SK-N-DZ (cell line): ENCODE results near the gene SLC25A23.

Source experiments
- DNase-seq: peaks from one replicate; pipeline ENCODE4 v3.0.0-alpha.2; 2015; ENCODE audit warnings: low spot score

Gene SLC25A23

GRCh38 chr19:6481541-6482342 is 22.1 kb upstream of the SLC25A23 start, which contains the start of gene DENND1C:
Gene DENND1C, minus strand, starts transcription at chr19:6481787. Its CDS starts 92 bp downstream, at chr19:6481695.
- DNase-seq = peak; percentile 33

DNA sequence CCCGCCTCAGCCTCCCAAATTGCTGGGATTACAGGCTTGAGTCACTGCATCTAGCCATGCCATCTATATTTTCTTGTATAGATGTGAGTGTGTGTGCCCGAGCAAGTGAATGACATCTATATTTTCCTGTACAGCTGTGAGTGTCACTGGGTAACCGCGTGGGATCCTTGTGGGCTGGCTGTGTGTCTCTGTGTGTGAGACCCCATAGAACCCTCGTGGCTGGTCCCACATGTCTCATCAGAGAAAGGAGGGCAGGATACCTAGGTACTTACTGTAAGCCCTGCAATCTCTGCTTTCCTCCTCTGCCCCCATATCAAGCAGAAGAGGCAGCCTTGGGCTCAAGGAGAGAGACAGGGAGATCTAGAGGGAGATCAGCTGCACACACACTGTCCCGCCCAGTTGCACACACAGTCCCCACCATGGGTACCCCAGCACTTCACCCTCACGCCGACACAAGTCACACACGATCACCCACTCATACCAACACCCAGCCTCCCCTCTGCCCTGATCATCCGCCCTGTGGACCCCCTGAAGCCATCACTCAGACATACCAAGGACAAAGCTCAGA is 21.3 kb upstream of the SLC25A23 start:
- DNase-seq = no peak

- DNase-seq = no peak
Observed at GRCh38 chr19:6479836-6480398, 20.3 kb upstream of the SLC25A23 start.

GRCh38 chr19:6478815-6479214 is 19.2 kb upstream of the SLC25A23 start:
- DNase-seq = no peak

GRCh38 chr19:6476896-6477431 is 17.4 kb upstream of the SLC25A23 start:
- DNase-seq = no peak

- DNase-seq = peak; percentile 63
Observed at GRCh38 chr19:6476155-6476895, 16.7 kb upstream of the SLC25A23 start.

DNA sequence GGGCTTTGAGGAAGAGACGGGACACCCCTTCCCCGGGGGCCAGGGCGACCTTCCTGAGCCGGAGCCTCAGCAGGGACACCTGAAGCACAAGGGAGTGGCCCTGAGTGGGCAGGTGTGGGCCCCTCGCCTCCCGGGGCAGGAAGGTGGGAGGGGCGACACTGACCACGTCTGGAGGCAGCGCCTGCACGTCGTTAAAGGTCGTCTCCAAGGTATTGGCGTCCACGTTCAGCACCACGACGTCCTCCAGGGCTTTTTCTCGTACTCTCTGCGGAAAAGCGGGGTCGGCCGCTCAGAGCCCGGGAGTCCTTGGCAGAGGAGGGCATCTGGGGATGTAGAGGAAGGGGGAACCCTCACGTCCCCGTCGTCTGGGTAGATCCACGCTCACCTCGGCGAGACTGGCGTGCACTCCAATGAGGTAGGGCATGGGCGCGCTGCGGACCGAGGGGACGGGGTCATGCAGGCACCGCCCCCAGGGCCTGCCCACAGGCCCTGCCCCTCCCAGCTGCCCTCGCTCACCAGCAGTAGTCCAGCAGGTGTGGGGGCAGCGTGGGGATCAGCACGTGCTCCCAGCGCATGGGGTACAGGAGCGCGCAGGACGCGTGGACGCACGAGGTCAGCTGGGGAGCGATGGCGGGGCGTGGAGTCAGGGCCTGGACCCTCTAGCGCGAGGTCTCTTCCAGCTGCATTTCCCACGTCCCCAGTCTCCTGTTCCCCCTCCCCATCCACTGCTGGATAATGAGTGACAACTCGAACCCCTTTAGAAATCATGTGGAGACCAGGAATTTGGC is 15.9 kb upstream of the SLC25A23 start:
- no peak for DNase-seq

DNA sequence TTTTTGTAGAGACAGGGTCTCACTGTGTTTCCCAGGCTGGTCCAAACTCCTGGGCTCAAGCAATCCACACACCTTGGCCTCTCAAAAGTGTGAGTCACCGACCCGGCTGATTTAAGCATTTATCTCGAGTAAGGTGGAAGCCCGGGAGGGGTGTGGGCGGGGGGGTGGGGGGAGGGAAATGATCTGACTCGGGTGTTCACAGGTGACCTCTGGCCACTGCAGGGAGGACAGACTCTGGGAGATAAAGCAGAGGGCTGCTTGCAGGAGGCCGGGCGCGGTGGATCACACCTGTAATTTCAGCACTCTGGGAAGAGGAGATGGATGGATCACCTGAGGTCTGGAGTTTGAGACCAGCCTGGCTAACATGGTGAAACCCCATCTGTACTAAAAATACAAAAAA is 14.1 kb upstream of the SLC25A23 start:
- no peak for DNase-seq

- DNase-seq = no peak
Observed at GRCh38 chr19:6472713-6473112, 13.1 kb upstream of the SLC25A23 start.

GRCh38 chr19:6471076-6471475 is 11.5 kb upstream of the SLC25A23 start:
- DNase-seq = no peak

- DNase-seq = no peak
Observed at GRCh38 chr19:6470173-6470572, 10.6 kb upstream of the SLC25A23 start.

DNA sequence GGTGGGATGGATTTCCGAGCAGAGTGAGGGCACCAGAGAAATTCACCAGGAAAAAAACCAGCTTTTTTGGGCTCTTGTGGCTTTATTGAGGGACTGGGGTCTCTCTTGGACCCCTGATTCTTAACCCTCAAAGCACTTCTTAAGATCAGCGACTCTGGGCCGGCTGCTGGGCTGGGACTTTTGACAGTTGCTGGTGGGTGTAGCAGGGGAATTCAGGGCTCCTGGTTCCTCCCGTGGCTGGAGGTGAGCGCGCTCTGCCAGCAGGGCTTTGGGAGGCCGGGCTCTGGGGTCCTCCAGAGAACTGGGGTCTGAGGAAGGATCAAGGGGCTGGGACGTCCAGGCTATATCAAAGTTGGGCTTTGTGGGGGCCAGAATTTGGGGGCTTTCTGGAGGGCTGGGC is 7.8 kb upstream of the SLC25A23 start:
- DNase-seq = no peak

DNA sequence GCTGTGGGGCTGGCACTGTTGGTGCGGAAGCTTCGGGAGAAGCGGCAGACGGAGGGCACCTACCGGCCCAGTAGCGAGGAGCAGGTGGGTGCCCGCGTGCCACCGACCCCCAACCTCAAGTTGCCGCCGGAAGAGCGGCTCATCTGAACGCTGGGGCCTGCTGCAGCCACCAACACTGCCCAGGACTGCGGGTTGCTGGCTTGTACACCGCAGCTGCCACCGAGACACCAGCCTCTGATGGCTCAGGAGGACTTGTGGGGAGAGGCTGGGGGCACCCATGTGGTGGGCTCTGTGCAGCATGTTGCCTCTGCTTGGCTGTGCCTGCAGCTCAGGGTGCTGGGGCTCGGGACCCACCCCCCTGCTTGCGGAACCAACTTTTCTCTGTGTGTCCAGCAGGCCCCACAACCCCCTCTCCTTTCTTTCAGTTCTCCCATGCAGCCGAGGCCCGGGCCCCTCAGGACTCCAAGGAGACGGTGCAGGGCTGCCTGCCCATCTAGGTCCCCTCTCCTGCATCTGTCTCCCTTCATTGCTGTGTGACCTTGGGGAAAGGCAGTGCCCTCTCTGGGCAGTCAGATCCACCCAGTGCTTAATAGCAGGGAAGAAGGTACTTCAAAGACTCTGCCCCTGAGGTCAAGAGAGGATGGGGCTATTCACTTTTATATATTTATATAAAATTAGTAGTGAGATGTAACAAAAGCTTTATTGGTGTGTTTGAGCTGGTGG is 7.1 kb upstream of the SLC25A23 start:
- no peak for DNase-seq

- no peak for DNase-seq
Observed at GRCh38 chr19:6465663-6466062, 6.1 kb upstream of the SLC25A23 start.

GRCh38 chr19:6465006-6465405 is 5.4 kb upstream of the SLC25A23 start:
- DNase-seq = no peak

GRCh38 chr19:6464070-6464873 is 4.7 kb upstream of the SLC25A23 start, which contains the start of gene CRB3:
Gene CRB3, plus strand, starts transcription at chr19:6464271. Its CDS starts 431 bp downstream, at chr19:6464702.
- no peak for DNase-seq

- DNase-seq = peak; percentile 97
Observed at GRCh38 chr19:6460099-6460884, 700 bp upstream of the SLC25A23 start.

DNA sequence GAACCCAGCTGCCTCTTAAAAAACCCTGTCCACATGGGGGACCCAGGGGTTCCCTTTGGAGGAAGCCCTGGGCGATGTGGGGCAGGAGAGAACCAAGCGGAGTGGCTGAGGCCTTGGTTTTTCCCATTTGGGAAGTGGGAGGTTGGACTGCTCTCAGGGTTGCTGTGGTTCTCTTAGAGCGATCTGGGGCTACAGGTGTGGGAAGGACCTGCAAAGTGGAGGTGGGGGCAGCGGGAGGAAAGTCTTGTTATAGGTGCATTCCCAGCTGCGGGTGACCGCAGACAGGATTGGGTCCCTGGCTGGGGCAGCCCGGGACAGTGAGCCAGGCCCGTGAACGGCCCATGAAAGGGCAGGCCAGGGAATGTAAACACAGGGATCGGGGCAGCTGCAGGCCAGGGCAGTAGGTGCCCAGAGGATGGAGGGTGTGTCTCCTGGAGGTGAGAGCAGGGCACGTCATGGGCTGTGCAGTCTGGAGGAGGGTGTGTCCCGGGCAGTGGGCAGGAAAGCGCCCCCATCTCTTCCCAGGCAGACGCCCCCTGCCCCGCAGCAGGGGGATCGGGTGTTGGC is 814 bp downstream of the SLC25A23 start:
- no peak for DNase-seq
